ENCODE data around the gene SYCP2L.

Gene SYCP2L

GRCh38 chr6:11009353-11009752 is 122.5 kb downstream of the SYCP2L start:
- no peak for FAIRE-seq

GRCh38 chr6:11011787-11012234 is 125.0 kb downstream of the SYCP2L start:
- FAIRE-seq = no peak

GRCh38 chr6:11012295-11012754 is 125.5 kb downstream of the SYCP2L start:
- no peak for FAIRE-seq

GRCh38 chr6:11012976-11013720 is 126.3 kb downstream of the SYCP2L start:
- FAIRE-seq = no peak

GRCh38 chr6:11013721-11014070 is 126.8 kb downstream of the SYCP2L start:
- FAIRE-seq = no peak

GRCh38 chr6:11015102-11015501 is 128.2 kb downstream of the SYCP2L start:
- no peak for FAIRE-seq

GRCh38 chr6:11016452-11016851 is 129.6 kb downstream of the SYCP2L start:
- FAIRE-seq = no peak

GRCh38 chr6:11017090-11017489 is 130.2 kb downstream of the SYCP2L start:
- no peak for FAIRE-seq

GRCh38 chr6:11018225-11018624 is 131.4 kb downstream of the SYCP2L start:
- no peak for FAIRE-seq

- no peak for FAIRE-seq
These were observed 134.2 kb downstream of the SYCP2L start for GRCh38 chr6:11021003-11021402.

GRCh38 chr6:11021714-11022113 is 134.9 kb downstream of the SYCP2L start:
- no peak for FAIRE-seq

GRCh38 chr6:11023032-11023431 is 136.2 kb downstream of the SYCP2L start:
- FAIRE-seq = no peak

Measured in TTC549 (cell line).